H1 (cell line): ENCODE data around the gene GUCY2D. TPM values are rescaled to one million over a fixed set of nuclear protein-coding genes. Genes with fewer than 3 reads are reported as not detected.
A peak's percentile ranks its signal among the peaks of the same experiment; 100 is the strongest.
"Not testable (repeated sequence)": the region's sequence is repeated elsewhere in the genome, so short reads cannot be mapped to it uniquely, and the experiment has no call there.

Source experiments
- CTCF ChIA-PET: fragments of 300-600 bp; sonication (Branson Sonifier 250); formaldehyde crosslinking; loops from one replicate; lab custom pipeline; 2021; ENCODE audit not compliant: partially characterized antibody; lab: Charles Lee
- POLR2A ChIA-PET: fragments of 300-600 bp; sonication (Branson Sonifier 250); formaldehyde crosslinking; loops from one replicate; lab custom pipeline; 2021; ENCODE audit warnings: inconsistent platforms; ENCODE audit not compliant: partially characterized antibody; lab: Charles Lee
- DNase-seq, 2 experiments: peaks; one replicate each; pipeline versions ENCODE4 v3.0.0 to v3.0.0-alpha.2; 2010 to 2022; ENCODE audit warnings: low spot score in 2 of 2, low read depth in 1 of 2, mixed read lengths in 1 of 2
- FAIRE-seq: peaks from 2 replicates; lab custom pipeline; 2011; peaks lifted over from hg19 to GRCh38; lab: Jason Lieb, UNC
- H2AFZ ChIP-seq: 2 replicates; pipeline ENCODE4 v1.8.1; 2012; ENCODE audit warnings: low read length, inconsistent platforms
- H2AK5ac ChIP-seq: 2 replicates; pipeline ENCODE4 v1.6.1; 2013; ENCODE audit warnings: low read depth, low read length
- H2BK120ac ChIP-seq: replicated peaks from 2 replicates; pipeline ENCODE3; 2013; ENCODE audit warnings: low read depth, low read length, inconsistent platforms
- H2BK12ac ChIP-seq: 2 replicates; pipeline ENCODE4 v1.6.1; 2013; ENCODE audit warnings: low read depth, low read length
- H2BK15ac ChIP-seq: 2 replicates; pipeline ENCODE4 v1.6.1; 2013; ENCODE audit warnings: low read length
- H2BK20ac ChIP-seq: 2 replicates; pipeline ENCODE4 v1.6.1; 2013; ENCODE audit warnings: low read length
- H2BK5ac ChIP-seq: 2 replicates; pipeline ENCODE4 v1.6.1; 2013; ENCODE audit warnings: low read depth, low read length
- H3K14ac ChIP-seq: 2 replicates; pipeline ENCODE4 v1.6.1; 2013; ENCODE audit warnings: inconsistent platforms; ENCODE audit not compliant: insufficient read length
- H3K18ac ChIP-seq: 2 replicates; pipeline ENCODE4 v1.6.1; 2013; ENCODE audit warnings: low read length; ENCODE audit errors: extremely low read depth
- H3K23ac ChIP-seq: 2 replicates; pipeline ENCODE4 v1.6.1; 2013; ENCODE audit warnings: inconsistent platforms; ENCODE audit not compliant: insufficient read length
- H3K23me2 ChIP-seq: 2 replicates; pipeline ENCODE4 v1.6.1; 2013; ENCODE audit warnings: low read depth, low read length
- H3K27ac ChIP-seq: 2 replicates; pipeline ENCODE4 v1.6.1; 2011; ENCODE audit warnings: low read depth, low read length, inconsistent platforms
- H3K27me3 ChIP-seq, 4 experiments: replicated peaks in 1 of 4; 1 replicate in 1 of 4; 2 replicates in 3 of 4; pipeline versions ENCODE4 v1.6.1 to v1.8.1; 2011 to 2013; ENCODE audit warnings: low read length in 3 of 4, mild to moderate bottlenecking in 3 of 4, inconsistent platforms in 2 of 4, mixed read lengths in 2 of 4, moderate library complexity in 1 of 4; ENCODE audit not compliant: control insufficient read depth in 3 of 4, insufficient read depth in 3 of 4; ENCODE audit errors: extremely low read depth in 1 of 4
- H3K36me3 ChIP-seq, 4 experiments: 2 replicates each; pipeline versions ENCODE4 v1.6.1 to v1.8.1; 2011 to 2013; ENCODE audit warnings: mild to moderate bottlenecking in 4 of 4, low read length in 3 of 4, moderate library complexity in 2 of 4, control low read depth in 1 of 4, inconsistent platforms in 1 of 4; ENCODE audit not compliant: insufficient read depth in 4 of 4, control insufficient read depth in 2 of 4
- H3K4ac ChIP-seq: replicated peaks from 2 replicates; pipeline ENCODE3; 2013; ENCODE audit warnings: low read length, low read depth, mixed read lengths, inconsistent platforms; ENCODE audit not compliant: insufficient read length
- H3K4me1 ChIP-seq, 4 experiments: replicated peaks in 1 of 4; 1 replicate in 1 of 4; 2 replicates in 3 of 4; pipeline versions ENCODE4 v1.6.1 to v1.8.1; 2011 to 2013; ENCODE audit warnings: low read length in 3 of 4, inconsistent platforms in 2 of 4, mixed read lengths in 1 of 4; ENCODE audit not compliant: insufficient read depth in 4 of 4, control insufficient read depth in 3 of 4
- H3K4me2 ChIP-seq, 2 experiments: 2 replicates each; pipeline versions ENCODE4 v1.6.1 to v1.8.1; 2011 to 2013; ENCODE audit warnings: low read depth in 2 of 2, low read length in 2 of 2, control low read depth in 1 of 2, inconsistent platforms in 1 of 2, mild to moderate bottlenecking in 1 of 2; ENCODE audit not compliant: insufficient read depth in 1 of 2
- H3K4me3 ChIP-seq, 4 experiments: fragments of 200-600, 300-600 bp in 1 of 4; sonication (generic), shearing (Covaris generic), sonication (Bioruptor Twin) in 1 of 4; 2 replicates each; pipeline versions ENCODE4 v1.5.1 to v1.8.1; 2011 to 2016; ENCODE audit warnings: low read length in 4 of 4, low read depth in 3 of 4, control low read depth in 2 of 4, inconsistent platforms in 2 of 4, mild to moderate bottlenecking in 2 of 4, mixed read lengths in 1 of 4, moderate library complexity in 1 of 4; ENCODE audit not compliant: insufficient read depth in 2 of 4; ENCODE audit errors: extremely low read depth in 1 of 4
- H3K56ac ChIP-seq: replicated peaks from 2 replicates; pipeline ENCODE3; 2013; ENCODE audit warnings: low read depth, mild to moderate bottlenecking, mixed read lengths, low read length, inconsistent platforms; ENCODE audit not compliant: insufficient read length
- H3K79me1 ChIP-seq: 2 replicates; pipeline ENCODE4 v1.6.1; 2013; ENCODE audit warnings: low read depth, low read length, control low read depth
- H3K79me2 ChIP-seq, 2 experiments: 2 replicates each; pipeline versions ENCODE4 v1.6.1 to v1.8.1; 2012 to 2013; ENCODE audit warnings: low read length in 2 of 2, mild to moderate bottlenecking in 2 of 2, inconsistent platforms in 1 of 2; ENCODE audit not compliant: insufficient read depth in 2 of 2, control insufficient read depth in 1 of 2
- H3K9ac ChIP-seq, 4 experiments: replicated peaks in 1 of 4; 1 replicate in 1 of 4; 2 replicates in 3 of 4; pipeline versions ENCODE4 v1.6.1 to v1.8.1; 2011 to 2013; ENCODE audit warnings: low read depth in 3 of 4, low read length in 3 of 4, control low read depth in 2 of 4, mild to moderate bottlenecking in 2 of 4, moderate library complexity in 2 of 4, inconsistent platforms in 1 of 4; ENCODE audit errors: extremely low read depth in 1 of 4
- H3K9me3 ChIP-seq, 2 experiments: 2 replicates each; pipeline versions ENCODE4 v1.6.1 to v1.8.1; 2012 to 2013; ENCODE audit warnings: mild to moderate bottlenecking in 2 of 2, moderate library complexity in 2 of 2, control low read depth in 1 of 2, inconsistent platforms in 1 of 2, low read depth in 1 of 2, low read length in 1 of 2, mixed read lengths in 1 of 2; ENCODE audit not compliant: insufficient read depth in 2 of 2
- H4K20me1 ChIP-seq, 2 experiments: replicated peaks in 1 of 2; 2 replicates each; pipeline versions ENCODE3 to v1.8.1; 2011 to 2013; ENCODE audit warnings: inconsistent platforms in 2 of 2, low read length in 2 of 2, mild to moderate bottlenecking in 1 of 2; ENCODE audit not compliant: insufficient read depth in 2 of 2, control insufficient read depth in 1 of 2
- H4K5ac ChIP-seq: 2 replicates; pipeline ENCODE4 v1.6.1; 2013; ENCODE audit warnings: low read length, low read depth, mixed read lengths, inconsistent platforms; ENCODE audit not compliant: insufficient read length
- H4K8ac ChIP-seq: 2 replicates; pipeline ENCODE4 v1.8.0; 2013; ENCODE audit warnings: mild to moderate bottlenecking, moderate library complexity, low read length, inconsistent platforms; ENCODE audit not compliant: insufficient read depth; ENCODE audit errors: extremely low read depth
- H4K91ac ChIP-seq: replicated peaks from 2 replicates; pipeline ENCODE3; 2013; ENCODE audit warnings: low read length, mixed read lengths, inconsistent platforms; ENCODE audit not compliant: insufficient read length
- CEBPB ChIP-seq: IDR thresholded peaks from 2 replicates; pipeline ENCODE4 v1.6.1; 2012; ENCODE audit warnings: low read depth, low read length
- WGBS, 2 experiments: shearing (Covaris generic) in 1 of 2; methylation state at CpG; one replicate each; pipeline versions ENCODE4 v1.1.6 to v1.1.7; 2013 to 2015; ENCODE audit warnings: low lambda C conversion rate in 2 of 2, mixed read lengths in 2 of 2, inconsistent platforms in 1 of 2, low coverage in 1 of 2, missing lambda C conversion rate in 1 of 2; ENCODE audit not compliant: insufficient replicate concordance in 2 of 2, insufficient coverage in 1 of 2, insufficient read length in 1 of 2; ENCODE audit errors: extremely low coverage in 1 of 2, missing lambda C conversion rate in 1 of 2; 5-methylcytosine and 5-hydroxymethylcytosine counted together
- polyA plus RNA-seq, 7 experiments: library from polyadenylated mRNA; depleted of rRNA in 3 of 7; stranded (reverse) in 5 of 7; unstranded in 2 of 7; fragments of >200 nt in 5 of 7; fragments of 200-250 nt in 2 of 7; gene quantifications; 1 replicate in 5 of 7; 2 replicates in 1 of 7; 4 replicates in 1 of 7; pipeline versions ENCODE4 v1.2.1 to v1.2.3, GENCODE V29; 2011 to 2013; ENCODE audit warnings: missing spikeins in 2 of 7, mixed read lengths in 2 of 7
- total RNA-seq: library from RNA; stranded (reverse); fragmentation: NEBNext Ultra II Directional; extraction: Animal tissue kit (Norgen Biotek cat#: 25700); gene quantifications from 2 replicates; pipeline ENCODE4 v1.2.1, GENCODE V29; 2021

GUCY2D gene
- total and polyA plus RNA-seq, 2 of the 8 experiments (the other 6 are each of a cell fraction or from before 2014, with no cell fraction given), result 0.20 to 0.48 TPM

- H4K20me1 ChIP-seq, H3K79me2 ChIP-seq, FAIRE-seq, H3K27ac ChIP-seq, DNase-seq, H3K36me3 ChIP-seq, H4K5ac ChIP-seq, H3K9ac ChIP-seq, H2AK5ac ChIP-seq, H4K8ac ChIP-seq, H2AFZ ChIP-seq, H3K56ac ChIP-seq, H3K23me2 ChIP-seq, H3K18ac ChIP-seq: not testable (repeated sequence)
- TF ChIP-seq CEBPB, result peak; percentile 32; the same call in 1 of the 2 replicates
- TF ChIP-seq, all 59 proteins: peak for 1; not testable (repeated sequence) for 58
- H2BK5ac ChIP-seq, H3K9me3 ChIP-seq, H4K91ac ChIP-seq, H3K4me3 ChIP-seq, H2BK12ac ChIP-seq, H3K27me3 ChIP-seq, H2BK120ac ChIP-seq, H3K4me2 ChIP-seq, H3K4me1 ChIP-seq, H3K14ac ChIP-seq, H3K23ac ChIP-seq, H3K4ac ChIP-seq, H3K79me1 ChIP-seq, H2BK20ac ChIP-seq, H2BK15ac ChIP-seq: not testable (repeated sequence)
- 90% methylated on average over 6 of the region's 6 CpGs; no CpG with 5 or more reads in 1 of the 2 experiments for WGBS, 2 experiments
- CTCF ChIA-PET, result interaction anchor here (1.3 to 3.1 kb wide), 6 partner anchors 11 to 162 kb away, joined by 3 to 14 read pairs (median 4); no protein-coding TSS in a partner anchor
- POLR2A ChIA-PET, result interaction anchor here (1.1 kb wide), 1 partner anchor 16 kb away, joined by 3 read pairs; no protein-coding TSS in a partner anchor
These were observed 21.7 kb downstream of the GUCY2D start for GRCh38 chr17:8024161-8024560.
